HEK293 (cell line): Measurements from ENCODE around the gene CTRB1.

Experiments
- FEZF1 ChIP-seq: fragments of 450-650 bp; formaldehyde crosslinking; IDR thresholded peaks from 2 replicates; pipeline ENCODE4 v1.5.1; 2016; ENCODE audit warnings: missing biosample characterization, missing genetic modification characterization
- KLF9 ChIP-seq: fragments of 450-650 bp; formaldehyde crosslinking; IDR thresholded peaks from 2 replicates; pipeline ENCODE4 v1.5.1; 2016; ENCODE audit warnings: missing biosample characterization, missing genetic modification characterization, low read depth
- TRIM28 ChIP-seq: IDR thresholded peaks from 2 replicates; pipeline ENCODE4 v1.6.1; 2011; ENCODE audit warnings: low read length, control low read depth, borderline replicate concordance
- YY1 ChIP-seq: fragments of 450-650 bp; formaldehyde crosslinking; IDR thresholded peaks from 2 replicates; pipeline ENCODE4 v1.5.1; 2018; ENCODE audit warnings: missing biosample characterization, missing genetic modification characterization
- ZNF121 ChIP-seq: fragments of 450-650 bp; formaldehyde crosslinking; IDR thresholded peaks from 2 replicates; pipeline ENCODE4 v1.5.1; 2016; ENCODE audit warnings: missing biosample characterization, missing genetic modification characterization
- ZNF16 ChIP-seq: fragments of 450-650 bp; formaldehyde crosslinking; IDR thresholded peaks from 2 replicates; pipeline ENCODE4 v1.5.1; 2016; ENCODE audit warnings: low read depth, missing biosample characterization, missing genetic modification characterization
- ZNF211 ChIP-seq: fragments of 450-650 bp; formaldehyde crosslinking; IDR thresholded peaks from 2 replicates; pipeline ENCODE4 v1.5.1; 2016; ENCODE audit warnings: low read depth, missing biosample characterization, missing genetic modification characterization
- ZNF394 ChIP-seq: fragments of 450-650 bp; formaldehyde crosslinking; IDR thresholded peaks from 2 replicates; pipeline ENCODE4 v1.5.1; 2016; ENCODE audit warnings: missing biosample characterization, missing genetic modification characterization, mild to moderate bottlenecking, moderate library complexity, borderline replicate concordance
- TF ChIP-seq, protein P1 (sequence below): fragments of 450-650 bp; formaldehyde crosslinking; IDR thresholded peaks from 2 replicates; pipeline ENCODE4 v1.5.1; 2016; ENCODE audit warnings: missing biosample characterization, missing genetic modification characterization
- TF ChIP-seq, protein P2 (sequence below): fragments of 450-650 bp; formaldehyde crosslinking; IDR thresholded peaks from 2 replicates; pipeline ENCODE4 v1.5.1; 2016; ENCODE audit warnings: missing biosample characterization, missing genetic modification characterization
- TF ChIP-seq, protein P3 (sequence below): fragments of 450-650 bp; formaldehyde crosslinking; IDR thresholded peaks from 2 replicates; pipeline ENCODE4 v1.5.1; 2016; ENCODE audit warnings: missing biosample characterization, missing genetic modification characterization, low read depth
- TF ChIP-seq, protein P4 (sequence below): sonication (generic); formaldehyde crosslinking; IDR thresholded peaks from 2 replicates; pipeline ENCODE4 v1.8.1; 2022; ENCODE audit warnings: mild to moderate bottlenecking, moderate library complexity, missing genetic modification reagents
- TF ChIP-seq, protein P5 (sequence below): fragments of 450-650 bp; formaldehyde crosslinking; IDR thresholded peaks from 2 replicates; pipeline ENCODE4 v1.5.1; 2016; ENCODE audit warnings: missing biosample characterization, missing genetic modification characterization
- TF ChIP-seq, protein P6 (sequence below): fragments of 450-650 bp; formaldehyde crosslinking; IDR thresholded peaks from 2 replicates; pipeline ENCODE4 v1.5.1; 2016; ENCODE audit warnings: missing biosample characterization, missing genetic modification characterization

DNA sequence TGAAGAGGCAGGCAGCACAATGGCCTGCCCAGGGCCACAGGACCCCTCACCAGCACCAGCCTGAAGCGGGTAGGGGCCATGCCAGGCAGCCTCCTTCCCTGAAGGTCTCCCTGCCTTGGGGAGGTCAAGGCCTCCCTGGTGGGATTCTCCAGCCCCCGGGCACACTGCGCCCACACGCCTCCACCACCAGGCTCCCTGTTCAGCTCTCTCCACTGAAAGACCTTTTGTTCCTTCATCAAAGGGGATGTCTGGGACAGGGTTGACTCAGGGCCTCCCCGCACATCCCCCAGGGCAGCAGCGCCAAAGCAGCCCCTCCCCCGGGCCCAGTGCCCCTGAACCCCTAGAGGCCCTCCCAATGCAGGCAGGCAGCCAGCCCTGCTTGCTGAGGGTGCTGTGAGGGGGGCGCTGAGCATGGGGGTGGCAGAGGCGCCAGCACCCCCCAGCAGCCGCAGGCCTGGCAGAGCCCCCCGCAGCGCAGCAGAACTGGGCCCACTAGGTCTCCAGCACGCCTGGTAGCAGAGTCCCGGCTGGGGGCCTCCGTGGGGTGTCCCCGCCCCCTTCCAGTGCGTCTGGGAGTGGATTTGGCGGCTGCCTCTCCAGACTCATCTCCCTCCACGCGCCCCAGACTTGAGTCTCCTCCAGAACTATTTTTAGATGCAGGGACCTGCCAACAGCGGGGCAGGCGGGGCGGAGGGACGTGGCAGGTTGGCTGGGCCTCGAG, 19.5 kb downstream of the CTRB1 start:
- TF ChIP-seq, protein P1, sequence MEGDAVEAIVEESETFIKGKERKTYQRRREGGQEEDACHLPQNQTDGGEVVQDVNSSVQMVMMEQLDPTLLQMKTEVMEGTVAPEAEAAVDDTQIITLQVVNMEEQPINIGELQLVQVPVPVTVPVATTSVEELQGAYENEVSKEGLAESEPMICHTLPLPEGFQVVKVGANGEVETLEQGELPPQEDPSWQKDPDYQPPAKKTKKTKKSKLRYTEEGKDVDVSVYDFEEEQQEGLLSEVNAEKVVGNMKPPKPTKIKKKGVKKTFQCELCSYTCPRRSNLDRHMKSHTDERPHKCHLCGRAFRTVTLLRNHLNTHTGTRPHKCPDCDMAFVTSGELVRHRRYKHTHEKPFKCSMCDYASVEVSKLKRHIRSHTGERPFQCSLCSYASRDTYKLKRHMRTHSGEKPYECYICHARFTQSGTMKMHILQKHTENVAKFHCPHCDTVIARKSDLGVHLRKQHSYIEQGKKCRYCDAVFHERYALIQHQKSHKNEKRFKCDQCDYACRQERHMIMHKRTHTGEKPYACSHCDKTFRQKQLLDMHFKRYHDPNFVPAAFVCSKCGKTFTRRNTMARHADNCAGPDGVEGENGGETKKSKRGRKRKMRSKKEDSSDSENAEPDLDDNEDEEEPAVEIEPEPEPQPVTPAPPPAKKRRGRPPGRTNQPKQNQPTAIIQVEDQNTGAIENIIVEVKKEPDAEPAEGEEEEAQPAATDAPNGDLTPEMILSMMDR (tag by site-specific recombination) = no peak
- no peak for TF ChIP-seq ZNF16 (tag by site-specific recombination)
- TF ChIP-seq, protein P2, sequence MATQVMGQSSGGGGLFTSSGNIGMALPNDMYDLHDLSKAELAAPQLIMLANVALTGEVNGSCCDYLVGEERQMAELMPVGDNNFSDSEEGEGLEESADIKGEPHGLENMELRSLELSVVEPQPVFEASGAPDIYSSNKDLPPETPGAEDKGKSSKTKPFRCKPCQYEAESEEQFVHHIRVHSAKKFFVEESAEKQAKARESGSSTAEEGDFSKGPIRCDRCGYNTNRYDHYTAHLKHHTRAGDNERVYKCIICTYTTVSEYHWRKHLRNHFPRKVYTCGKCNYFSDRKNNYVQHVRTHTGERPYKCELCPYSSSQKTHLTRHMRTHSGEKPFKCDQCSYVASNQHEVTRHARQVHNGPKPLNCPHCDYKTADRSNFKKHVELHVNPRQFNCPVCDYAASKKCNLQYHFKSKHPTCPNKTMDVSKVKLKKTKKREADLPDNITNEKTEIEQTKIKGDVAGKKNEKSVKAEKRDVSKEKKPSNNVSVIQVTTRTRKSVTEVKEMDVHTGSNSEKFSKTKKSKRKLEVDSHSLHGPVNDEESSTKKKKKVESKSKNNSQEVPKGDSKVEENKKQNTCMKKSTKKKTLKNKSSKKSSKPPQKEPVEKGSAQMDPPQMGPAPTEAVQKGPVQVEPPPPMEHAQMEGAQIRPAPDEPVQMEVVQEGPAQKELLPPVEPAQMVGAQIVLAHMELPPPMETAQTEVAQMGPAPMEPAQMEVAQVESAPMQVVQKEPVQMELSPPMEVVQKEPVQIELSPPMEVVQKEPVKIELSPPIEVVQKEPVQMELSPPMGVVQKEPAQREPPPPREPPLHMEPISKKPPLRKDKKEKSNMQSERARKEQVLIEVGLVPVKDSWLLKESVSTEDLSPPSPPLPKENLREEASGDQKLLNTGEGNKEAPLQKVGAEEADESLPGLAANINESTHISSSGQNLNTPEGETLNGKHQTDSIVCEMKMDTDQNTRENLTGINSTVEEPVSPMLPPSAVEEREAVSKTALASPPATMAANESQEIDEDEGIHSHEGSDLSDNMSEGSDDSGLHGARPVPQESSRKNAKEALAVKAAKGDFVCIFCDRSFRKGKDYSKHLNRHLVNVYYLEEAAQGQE (tag by site-specific recombination) = no peak
- TF ChIP-seq, protein P3, sequence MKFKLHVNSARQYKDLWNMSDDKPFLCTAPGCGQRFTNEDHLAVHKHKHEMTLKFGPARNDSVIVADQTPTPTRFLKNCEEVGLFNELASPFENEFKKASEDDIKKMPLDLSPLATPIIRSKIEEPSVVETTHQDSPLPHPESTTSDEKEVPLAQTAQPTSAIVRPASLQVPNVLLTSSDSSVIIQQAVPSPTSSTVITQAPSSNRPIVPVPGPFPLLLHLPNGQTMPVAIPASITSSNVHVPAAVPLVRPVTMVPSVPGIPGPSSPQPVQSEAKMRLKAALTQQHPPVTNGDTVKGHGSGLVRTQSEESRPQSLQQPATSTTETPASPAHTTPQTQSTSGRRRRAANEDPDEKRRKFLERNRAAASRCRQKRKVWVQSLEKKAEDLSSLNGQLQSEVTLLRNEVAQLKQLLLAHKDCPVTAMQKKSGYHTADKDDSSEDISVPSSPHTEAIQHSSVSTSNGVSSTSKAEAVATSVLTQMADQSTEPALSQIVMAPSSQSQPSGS (tag by site-specific recombination) = no peak
- TF ChIP-seq ZNF394 (tag by site-specific recombination) = no peak
- TF ChIP-seq ZNF121 (tag by site-specific recombination) = no peak
- TF ChIP-seq, protein P4, sequence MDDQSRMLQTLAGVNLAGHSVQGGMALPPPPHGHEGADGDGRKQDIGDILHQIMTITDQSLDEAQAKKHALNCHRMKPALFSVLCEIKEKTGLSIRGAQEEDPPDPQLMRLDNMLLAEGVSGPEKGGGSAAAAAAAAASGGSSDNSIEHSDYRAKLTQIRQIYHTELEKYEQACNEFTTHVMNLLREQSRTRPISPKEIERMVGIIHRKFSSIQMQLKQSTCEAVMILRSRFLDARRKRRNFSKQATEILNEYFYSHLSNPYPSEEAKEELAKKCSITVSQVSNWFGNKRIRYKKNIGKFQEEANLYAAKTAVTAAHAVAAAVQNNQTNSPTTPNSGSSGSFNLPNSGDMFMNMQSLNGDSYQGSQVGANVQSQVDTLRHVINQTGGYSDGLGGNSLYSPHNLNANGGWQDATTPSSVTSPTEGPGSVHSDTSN (CRISPR knock-in tag) = no peak
- TF ChIP-seq KLF9 = no peak
- TF ChIP-seq TRIM28 = no peak
- TF ChIP-seq, protein P5, sequence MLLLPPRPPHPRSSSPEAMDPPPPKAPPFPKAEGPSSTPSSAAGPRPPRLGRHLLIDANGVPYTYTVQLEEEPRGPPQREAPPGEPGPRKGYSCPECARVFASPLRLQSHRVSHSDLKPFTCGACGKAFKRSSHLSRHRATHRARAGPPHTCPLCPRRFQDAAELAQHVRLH (tag by site-specific recombination) = no peak
- TF ChIP-seq YY1 = no peak
- TF ChIP-seq, protein P6, sequence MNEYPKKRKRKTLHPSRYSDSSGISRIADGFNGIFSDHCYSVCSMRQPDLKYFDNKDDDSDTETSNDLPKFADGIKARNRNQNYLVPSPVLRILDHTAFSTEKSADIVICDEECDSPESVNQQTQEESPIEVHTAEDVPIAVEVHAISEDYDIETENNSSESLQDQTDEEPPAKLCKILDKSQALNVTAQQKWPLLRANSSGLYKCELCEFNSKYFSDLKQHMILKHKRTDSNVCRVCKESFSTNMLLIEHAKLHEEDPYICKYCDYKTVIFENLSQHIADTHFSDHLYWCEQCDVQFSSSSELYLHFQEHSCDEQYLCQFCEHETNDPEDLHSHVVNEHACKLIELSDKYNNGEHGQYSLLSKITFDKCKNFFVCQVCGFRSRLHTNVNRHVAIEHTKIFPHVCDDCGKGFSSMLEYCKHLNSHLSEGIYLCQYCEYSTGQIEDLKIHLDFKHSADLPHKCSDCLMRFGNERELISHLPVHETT (tag by site-specific recombination) = no peak
- TF ChIP-seq ZNF211 (tag by site-specific recombination) = no peak
- TF ChIP-seq FEZF1 (tag by site-specific recombination) = no peak
